RWPE2 (cell line): ENCODE measurements around the gene CFAP20DC.
"Not testable (repeated sequence)": the region's sequence is repeated elsewhere in the genome, so short reads cannot be mapped to it uniquely, and the experiment has no call there.

Source experiments
- ATAC-seq: fragments of 200-7000 bp; cut with Tn5 transposase; 3 replicates; pipeline ENCODE4 v1.9.1; 2021; ENCODE audit warnings: low read depth
- DNase-seq: peaks from one replicate; pipeline ENCODE4 v3.0.0-alpha.2; 2020; ENCODE audit warnings: low spot score
- H3K27ac ChIP-seq: fragments of 450-650 bp; 2 replicates; pipeline ENCODE4 v1.5.1; 2017; ENCODE audit warnings: mild to moderate bottlenecking; ENCODE audit not compliant: poor library complexity, severe bottlenecking
- H3K27me3 ChIP-seq: fragments of 250-450 bp; sonication (Bioruptor Pico); 2 replicates; pipeline ENCODE4 v1.5.1; 2021; ENCODE audit warnings: mild to moderate bottlenecking, moderate library complexity; ENCODE audit not compliant: insufficient read depth, poor library complexity, severe bottlenecking
- H3K36me3 ChIP-seq: fragments of 250-450 bp; sonication (Bioruptor Pico); 2 replicates; pipeline ENCODE4 v1.5.1; 2020; ENCODE audit warnings: low read depth, mild to moderate bottlenecking, moderate library complexity
- H3K4me1 ChIP-seq: fragments of 250-450 bp; sonication (Bioruptor Pico); 2 replicates; pipeline ENCODE4 v1.5.1; 2021; ENCODE audit warnings: mild to moderate bottlenecking, moderate library complexity; ENCODE audit not compliant: insufficient read depth, poor library complexity, severe bottlenecking
- H3K4me3 ChIP-seq: fragments of 250-450 bp; sonication (Bioruptor Pico); 2 replicates; pipeline ENCODE4 v1.5.1; 2021; ENCODE audit warnings: mild to moderate bottlenecking, moderate library complexity; ENCODE audit not compliant: severe bottlenecking
- H3K9me3 ChIP-seq: fragments of 250-450 bp; sonication (Bioruptor Pico); 2 replicates; pipeline ENCODE4 v1.5.1; 2021; ENCODE audit warnings: mild to moderate bottlenecking, moderate library complexity; ENCODE audit not compliant: severe bottlenecking
- CTCF ChIP-seq: fragments of 450-650 bp; IDR thresholded peaks from one replicate; pipeline ENCODE4 v1.5.1; 2017; ENCODE audit warnings: mild to moderate bottlenecking, moderate library complexity; ENCODE audit not compliant: poor library complexity, severe bottlenecking

Gene CFAP20DC

GRCh38 chr3:58711871-58712270, 338.0 kb downstream of the CFAP20DC start:
- no peaks in the 10 kb centered on the region for H3K36me3 ChIP-seq
- H3K4me3 ChIP-seq, result no peak overlapping the region
- TF ChIP-seq CTCF, result no peak
- ATAC-seq, result no peak
- no peaks in the 10 kb centered on the region for H3K9me3 ChIP-seq
- no peak for DNase-seq
- no peaks in the 10 kb centered on the region for H3K4me1 ChIP-seq
- no peaks in the 10 kb centered on the region for H3K27me3 ChIP-seq
- no peak overlapping the region for H3K27ac ChIP-seq

- not testable (repeated sequence) for H3K27me3 ChIP-seq, H3K4me1 ChIP-seq, H3K4me3 ChIP-seq, ATAC-seq, H3K27ac ChIP-seq, DNase-seq, H3K9me3 ChIP-seq, H3K36me3 ChIP-seq
Measured at GRCh38 chr3:58708983-58709382, 340.8 kb downstream of the CFAP20DC start.

GRCh38 chr3:58708116-58708791, 341.6 kb downstream of the CFAP20DC start:
- Histone ChIP-seq H3K27ac (no peak overlapping the region), H3K27me3 (no peaks in the 10 kb centered on the region), H3K4me3 (no peak overlapping the region), H3K4me1 (no peaks in the 10 kb centered on the region), H3K36me3 (no peaks in the 10 kb centered on the region), H3K9me3 (no peaks in the 10 kb centered on the region)
- TF ChIP-seq CTCF, result no peak
- DNase-seq (no peak), ATAC-seq (no peak)

- H3K9me3 ChIP-seq, result no peaks in the 10 kb centered on the region
- H3K27me3 ChIP-seq, result no peaks in the 10 kb centered on the region
- H3K27ac ChIP-seq, result no peak overlapping the region
- ATAC-seq (no peak), DNase-seq (no peak)
- H3K36me3 ChIP-seq, result no peaks in the 10 kb centered on the region
- H3K4me1 ChIP-seq, result no peaks in the 10 kb centered on the region
- H3K4me3 ChIP-seq, result no peak overlapping the region
- TF ChIP-seq CTCF, result no peak
Measured at GRCh38 chr3:58707390-58707930, 342.4 kb downstream of the CFAP20DC start.

- Histone ChIP-seq H3K36me3 (no peaks in the 10 kb centered on the region), H3K9me3 (no peaks in the 10 kb centered on the region), H3K4me1 (no peaks in the 10 kb centered on the region), H3K4me3 (no peak overlapping the region), H3K27ac (no peak overlapping the region), H3K27me3 (no peaks in the 10 kb centered on the region)
- no peak for ATAC-seq
- TF ChIP-seq CTCF, result no peak
- no peak for DNase-seq
Measured at GRCh38 chr3:58706395-58707167, 343.2 kb downstream of the CFAP20DC start.
